IPS DF 6.9 (cell line): Measurements from ENCODE around the gene CLIP3.

Experiments
- DNase-seq: peaks from one replicate; pipeline ENCODE4 v3.0.0-alpha.2; 2013; ENCODE audit warnings: low read depth, low spot score
- H3K27ac ChIP-seq: one replicate; pipeline ENCODE4 v1.5.1; 2013; ENCODE audit warnings: low read length, control low read depth
- H3K27me3 ChIP-seq: 2 replicates; pipeline ENCODE4 v1.6.1; 2013; ENCODE audit warnings: mild to moderate bottlenecking, low read length; ENCODE audit not compliant: control insufficient read depth, insufficient read depth
- H3K36me3 ChIP-seq: 2 replicates; pipeline ENCODE4 v1.6.1; 2013; ENCODE audit warnings: low read length; ENCODE audit not compliant: control insufficient read depth, insufficient read depth
- H3K4me1 ChIP-seq: 2 replicates; pipeline ENCODE4 v1.6.1; 2013; ENCODE audit warnings: low read length; ENCODE audit not compliant: control insufficient read depth, insufficient read depth
- H3K4me3 ChIP-seq: 2 replicates; pipeline ENCODE4 v1.5.1; 2013; ENCODE audit warnings: mild to moderate bottlenecking, low read length
- H3K9me3 ChIP-seq: 2 replicates; pipeline ENCODE4 v1.6.1; 2013; ENCODE audit warnings: low read length, inconsistent platforms; ENCODE audit not compliant: control insufficient read depth, insufficient read depth
- WGBS: extraction: QIAGEN DNeasy Blood & Tissue Kit; methylation state at CpG from one replicate; pipeline ENCODE4 v1.1.7; 2013; ENCODE audit warnings: mixed read lengths, missing lambda C conversion rate; ENCODE audit not compliant: insufficient read length, insufficient coverage; 5-methylcytosine and 5-hydroxymethylcytosine counted together

The CLIP3 gene

DNA sequence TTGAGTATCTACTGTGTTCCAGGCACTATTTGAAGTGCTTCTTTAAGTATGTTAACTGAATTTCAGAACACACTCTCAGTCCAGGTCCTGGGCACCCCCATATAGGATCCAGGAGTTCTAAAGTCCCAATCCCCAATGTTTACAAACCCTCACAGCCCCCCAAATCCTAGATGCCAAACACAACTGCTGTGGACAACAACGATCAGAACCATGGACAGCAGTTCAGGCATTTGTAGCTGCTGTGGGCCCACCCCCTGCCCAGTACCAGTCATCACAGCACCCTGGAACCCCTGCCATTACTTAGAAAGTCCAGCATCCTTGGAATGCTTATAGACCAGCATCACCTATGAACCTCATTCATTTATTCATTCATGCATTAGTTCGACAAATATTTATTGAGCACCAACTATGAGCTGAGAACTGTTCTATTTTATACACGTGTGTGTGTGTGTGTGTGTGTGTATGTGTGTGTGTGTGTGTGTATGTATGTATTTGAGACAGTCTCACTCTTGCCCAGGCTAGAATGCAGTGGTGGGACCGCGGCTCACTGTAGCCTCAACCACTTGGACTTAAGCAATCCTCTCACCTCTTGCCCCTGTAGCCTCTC lies 57.0 kb downstream of the CLIP3 start:
- H3K27ac ChIP-seq = no peak overlapping the region
- H3K36me3 ChIP-seq = no peaks in the 10 kb centered on the region
- no peaks in the 10 kb centered on the region for H3K9me3 ChIP-seq
- WGBS = no CpG with 5 or more reads among the region's 5 CpGs
- peaks cover 2% of the 10 kb centered on the region; the same call in 1 of the 2 replicates for H3K4me1 ChIP-seq
- DNase-seq = no peak
- no peaks in the 10 kb centered on the region for H3K27me3 ChIP-seq
- H3K4me3 ChIP-seq = no peak overlapping the region

DNA sequence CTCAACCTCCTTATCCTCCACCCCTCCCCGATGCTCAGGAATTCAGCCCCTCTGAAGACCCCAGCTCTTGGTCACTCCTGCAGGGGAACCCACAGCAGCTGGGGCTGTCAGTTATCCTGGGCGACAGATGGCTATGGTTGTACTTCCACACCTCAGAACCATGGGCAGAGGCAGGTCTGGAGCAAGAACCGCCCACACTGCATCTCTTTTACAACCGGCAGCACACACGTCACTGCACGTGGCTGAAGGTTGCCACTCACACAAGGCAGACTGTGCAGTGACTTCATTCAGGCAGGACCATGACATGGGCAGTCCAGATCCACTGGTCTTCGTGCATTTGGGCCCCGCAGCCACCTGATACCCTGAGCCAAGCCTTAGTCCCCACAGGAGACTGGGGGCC lies 59.2 kb downstream of the CLIP3 start:
- Histone ChIP-seq H3K36me3 (no peaks in the 10 kb centered on the region), H3K27me3 (no peaks in the 10 kb centered on the region), H3K27ac (no peak overlapping the region), H3K4me3 (no peak overlapping the region), H3K4me1 (0 out of 2 replicates have a peak, but pooled peaks cover 2% of the 10 kb centered on the region), H3K9me3 (no peaks in the 10 kb centered on the region)
- WGBS = no CpG with 5 or more reads among the region's 8 CpGs
- no peak for DNase-seq

- Histone ChIP-seq H3K27me3 (no peaks in the 10 kb centered on the region), H3K9me3 (no peaks in the 10 kb centered on the region), H3K27ac (no peak overlapping the region), H3K36me3 (no peaks in the 10 kb centered on the region), H3K4me3 (no peak overlapping the region), H3K4me1 (no peaks in the 10 kb centered on the region)
- DNase-seq = no peak
- no CpG with 5 or more reads among the region's 3 CpGs for WGBS
These were observed 65.9 kb downstream of the CLIP3 start for GRCh38 chr19:35966771-35967170.
